ENCODE measurements around the gene MED15. TPM values are rescaled to one million over a fixed set of nuclear protein-coding genes. Genes with fewer than 3 reads are reported as not detected.

MED15 gene
- total and polyA plus RNA-seq, 2 of the 8 experiments (the other 6 are each of a cell fraction or from before 2014, with no cell fraction given): 28.3 to 57.1 TPM

DNA sequence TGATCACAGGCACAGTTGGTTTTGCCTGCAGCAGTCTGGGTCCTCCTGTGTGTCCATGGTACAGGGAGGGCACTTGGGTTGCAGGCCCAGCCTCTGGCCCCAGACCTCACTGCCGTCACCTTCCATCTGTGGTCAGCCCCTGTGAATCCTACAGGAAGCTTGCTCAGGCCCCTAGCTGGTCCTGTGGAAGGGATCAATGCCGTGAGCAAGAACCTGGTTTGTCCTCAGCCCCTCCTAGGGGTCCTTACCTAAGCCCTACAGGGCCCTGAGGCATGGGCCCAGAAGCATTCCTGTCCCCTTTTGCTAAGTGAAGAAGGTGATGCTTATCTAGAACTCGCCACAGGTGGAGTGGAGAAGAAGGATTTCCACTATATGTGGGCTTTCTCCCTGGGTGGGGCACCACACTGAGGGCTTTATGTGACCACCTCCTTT is 29.9 kb downstream of the MED15 start:
- peaks cover 28% of the 10 kb centered on the region for H3K79me1 ChIP-seq (ENCODE audit: low read depth, low read length)
- H2BK12ac ChIP-seq (ENCODE audit: low read depth, low read length): no peak overlapping the region
- WGBS, 2 experiments (ENCODE audit: extremely low coverage in 1 of 2, insufficient coverage in 1 of 2, insufficient read length in 1 of 2, insufficient replicate concordance in 2 of 2, low coverage in 1 of 2, low lambda C conversion rate in 2 of 2, missing lambda C conversion rate in 1 of 2): 85% methylated on average over 3 of the region's 3 CpGs; no CpG with 5 or more reads in 1 of the 2 experiments
- TF ChIP-seq RBBP5 (IDR thresholded peaks at IDR 0.05; ENCODE audit: borderline replicate concordance, low read depth, low read length) (no peak), MAFK (IDR thresholded peaks at IDR 0.05; ENCODE audit: low read depth, low read length) (no peak), BACH1 (IDR thresholded peaks at IDR 0.05; ENCODE audit: low read length) (no peak)
- ChIA-PET CTCF (ENCODE audit: partially characterized antibody) (interaction anchor here (0.7 to 1.9 kb wide), 2 partner anchors 27 to 1400 kb away, joined by 3 to 7 read pairs; no protein-coding TSS in a partner anchor), POLR2A (ENCODE audit: partially characterized antibody) (interaction anchor here (0.7 kb wide), 1 partner anchor 9 kb away, joined by 6 read pairs; no protein-coding TSS in a partner anchor)
- no peak overlapping the region for H2AFZ ChIP-seq (ENCODE audit: low read length)
- no peak overlapping the region for H4K8ac ChIP-seq (ENCODE audit: extremely low read depth, insufficient read depth, low read length)
- no peak overlapping the region for H2BK20ac ChIP-seq (ENCODE audit: low read length)
- H3K36me3 ChIP-seq (ENCODE audit: control insufficient read depth in 2 of 4, insufficient read depth in 4 of 4, low read length in 3 of 4): peaks cover 0 to 2% (median 2%) of the 10 kb centered on the region in 4 experiments; a peak in 4 of 8 replicates
- H2BK120ac ChIP-seq (replicated peaks; ENCODE audit: low read depth, low read length): no peak overlapping the region
- H2BK15ac ChIP-seq (ENCODE audit: low read length): no peak overlapping the region
- no peak overlapping the region for H4K91ac ChIP-seq (replicated peaks; ENCODE audit: insufficient read length, low read length)
- no peak overlapping the region for H4K5ac ChIP-seq (ENCODE audit: insufficient read length, low read depth, low read length)
- no peak overlapping the region for H3K56ac ChIP-seq (replicated peaks; ENCODE audit: insufficient read length, low read depth, low read length)
- no peak overlapping the region for H3K27ac ChIP-seq (ENCODE audit: low read depth, low read length)
- no peaks in the 10 kb centered on the region for H3K27me3 ChIP-seq (replicated peaks in 1 of 4; ENCODE audit: control insufficient read depth in 3 of 4, extremely low read depth in 1 of 4, insufficient read depth in 3 of 4, low read length in 3 of 4)
- H3K23me2 ChIP-seq (ENCODE audit: low read depth, low read length): no peaks in the 10 kb centered on the region
- no peak for FAIRE-seq
- peaks cover 0 to 13% of the 10 kb centered on the region in 2 experiments for H4K20me1 ChIP-seq (replicated peaks in 1 of 2; ENCODE audit: control insufficient read depth in 1 of 2, insufficient read depth in 2 of 2, low read length in 2 of 2)
- H3K4me3 ChIP-seq (ENCODE audit: extremely low read depth in 1 of 4, insufficient read depth in 2 of 4, low read depth in 3 of 4, low read length in 4 of 4): no peak overlapping the region
- H2AK5ac ChIP-seq (ENCODE audit: low read depth, low read length): no peak overlapping the region
- peaks cover 0 to 4% (median 1%) of the 10 kb centered on the region in 4 experiments; a peak in 2 of 7 replicates for H3K4me1 ChIP-seq (replicated peaks in 1 of 4; ENCODE audit: control insufficient read depth in 3 of 4, insufficient read depth in 4 of 4, low read length in 3 of 4)
- peaks cover 0 to 21% of the 10 kb centered on the region in 2 experiments; a peak in 2 of 4 replicates for H3K79me2 ChIP-seq (ENCODE audit: control insufficient read depth in 1 of 2, insufficient read depth in 2 of 2, low read length in 2 of 2)
- no peak for DNase-seq (ENCODE audit: low read depth in 1 of 2, low spot score in 2 of 2)
- H3K4ac ChIP-seq (replicated peaks; ENCODE audit: insufficient read length, low read depth, low read length): no peak overlapping the region
- no peak overlapping the region for H3K23ac ChIP-seq (ENCODE audit: insufficient read length)
- H3K18ac ChIP-seq (ENCODE audit: extremely low read depth, low read length): no peak overlapping the region
- H3K9ac ChIP-seq (replicated peaks in 1 of 4; ENCODE audit: extremely low read depth in 1 of 4, low read depth in 3 of 4, low read length in 3 of 4): no peak overlapping the region; a peak in 1 of 7 replicates
- no peak overlapping the region for H3K14ac ChIP-seq (ENCODE audit: insufficient read length)
- no peak overlapping the region for H2BK5ac ChIP-seq (ENCODE audit: low read depth, low read length)
- H3K9me3 ChIP-seq (ENCODE audit: insufficient read depth in 2 of 2, low read depth in 1 of 2, low read length in 1 of 2): no peaks in the 10 kb centered on the region
- no peak overlapping the region for H3K4me2 ChIP-seq (ENCODE audit: insufficient read depth in 1 of 2, low read depth in 2 of 2, low read length in 2 of 2)

Measured in H1 (cell line).